ENCODE measurements around the gene POLR3K. TPM values are rescaled to one million over a fixed set of nuclear protein-coding genes. Genes with fewer than 3 reads are reported as not detected.

POLR3K gene
- total RNA-seq, 1 experiment from 2014 or later, result 30.2 TPM

DNA sequence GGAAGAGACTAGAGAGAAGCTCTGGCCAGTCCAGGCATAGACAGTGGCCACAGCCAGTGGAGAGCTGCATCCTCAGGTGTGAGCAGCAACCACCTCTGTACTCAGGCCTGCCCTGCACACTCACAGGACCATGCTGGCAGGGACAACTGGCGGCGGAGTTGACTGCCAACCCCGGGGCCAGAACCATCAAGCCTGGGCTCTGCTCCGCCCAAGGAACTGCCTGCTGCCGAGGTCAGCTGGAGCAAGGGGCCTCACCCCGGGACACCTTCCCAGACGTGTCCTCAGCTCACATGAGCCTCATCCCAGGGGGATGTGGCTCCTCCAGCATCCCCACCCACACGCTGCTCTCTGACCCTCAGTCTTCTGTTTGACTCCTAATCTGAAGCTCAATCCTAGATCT lies 15.8 kb upstream of the POLR3K start:
- no peak overlapping the region for H2AFZ ChIP-seq (ENCODE audit: low read length)
- no TSS peak for BruUV-seq (replicated peaks)
- H3K79me2 ChIP-seq (ENCODE audit: low read length), result peaks cover 22% of the 10 kb centered on the region
- CTCF ChIA-PET, result no interaction called here
- TF ChIP-seq, protein P1, sequence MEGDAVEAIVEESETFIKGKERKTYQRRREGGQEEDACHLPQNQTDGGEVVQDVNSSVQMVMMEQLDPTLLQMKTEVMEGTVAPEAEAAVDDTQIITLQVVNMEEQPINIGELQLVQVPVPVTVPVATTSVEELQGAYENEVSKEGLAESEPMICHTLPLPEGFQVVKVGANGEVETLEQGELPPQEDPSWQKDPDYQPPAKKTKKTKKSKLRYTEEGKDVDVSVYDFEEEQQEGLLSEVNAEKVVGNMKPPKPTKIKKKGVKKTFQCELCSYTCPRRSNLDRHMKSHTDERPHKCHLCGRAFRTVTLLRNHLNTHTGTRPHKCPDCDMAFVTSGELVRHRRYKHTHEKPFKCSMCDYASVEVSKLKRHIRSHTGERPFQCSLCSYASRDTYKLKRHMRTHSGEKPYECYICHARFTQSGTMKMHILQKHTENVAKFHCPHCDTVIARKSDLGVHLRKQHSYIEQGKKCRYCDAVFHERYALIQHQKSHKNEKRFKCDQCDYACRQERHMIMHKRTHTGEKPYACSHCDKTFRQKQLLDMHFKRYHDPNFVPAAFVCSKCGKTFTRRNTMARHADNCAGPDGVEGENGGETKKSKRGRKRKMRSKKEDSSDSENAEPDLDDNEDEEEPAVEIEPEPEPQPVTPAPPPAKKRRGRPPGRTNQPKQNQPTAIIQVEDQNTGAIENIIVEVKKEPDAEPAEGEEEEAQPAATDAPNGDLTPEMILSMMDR (conservative IDR thresholded peaks at IDR 0.05; ENCODE audit: low read depth, low read length), result no peak
- TF ChIP-seq EZH2 (IDR thresholded peaks at IDR 0.05; ENCODE audit: low read length, unreplicated experiment) (no peak), EZH2phosphoT487 (IDR thresholded peaks at IDR 0.05; ENCODE audit: borderline replicate concordance, low read length) (no peak)
- no peak overlapping the region for H3K4me3 ChIP-seq (ENCODE audit: low read length)
- ATAC-seq (no peak), DNase-seq (no peak)
- H3K36me3 ChIP-seq (ENCODE audit: low read depth, low read length), result no peaks in the 10 kb centered on the region
- no peaks in the 10 kb centered on the region for H4K20me1 ChIP-seq (ENCODE audit: low read length)
- no peaks in the 10 kb centered on the region for H3K9me2 ChIP-seq (replicated peaks; ENCODE audit: low read length)
- H3K9ac ChIP-seq (ENCODE audit: low read length), result no peak overlapping the region
- H3K4me1 ChIP-seq (ENCODE audit: insufficient read depth, low read length), result peaks cover 26% of the 10 kb centered on the region
- H3F3A ChIP-seq (ENCODE audit: low read length, unreplicated experiment), result no peaks in the 10 kb centered on the region
- no peak overlapping the region for H3K27ac ChIP-seq (ENCODE audit: low read length)
- H3K9me3 ChIP-seq (ENCODE audit: low read length), result no peaks in the 10 kb centered on the region
- no peaks in the 10 kb centered on the region for H3K27me3 ChIP-seq (ENCODE audit: low read length)
- H3K4me2 ChIP-seq (ENCODE audit: low read length), result no peak overlapping the region
- intact Hi-C loops (cut with micrococcal nuclease), result no loop called here
- POLR2A ChIA-PET (ENCODE audit: unreplicated experiment), result no interaction called here

GRCh38 chr16:67884-68789 lies 14.7 kb upstream of the POLR3K start:
- CTCF ChIA-PET, result no interaction called here
- no TSS peak for BruUV-seq (replicated peaks)
- Histone ChIP-seq H3K27me3 (ENCODE audit: low read length) (no peaks in the 10 kb centered on the region), H4K20me1 (ENCODE audit: low read length) (no peaks in the 10 kb centered on the region), H3K9me3 (ENCODE audit: low read length) (no peaks in the 10 kb centered on the region), H3K9ac (ENCODE audit: low read length) (no peak overlapping the region), H3K27ac (ENCODE audit: low read length) (no peak overlapping the region), H3K4me1 (ENCODE audit: insufficient read depth, low read length) (peaks cover 26% of the 10 kb centered on the region), H3K4me3 (ENCODE audit: low read length) (no peak overlapping the region), H3K9me2 (replicated peaks; ENCODE audit: low read length) (no peaks in the 10 kb centered on the region), H3K36me3 (ENCODE audit: low read depth, low read length) (no peaks in the 10 kb centered on the region), H3F3A (ENCODE audit: low read length, unreplicated experiment) (no peaks in the 10 kb centered on the region), H3K4me2 (ENCODE audit: low read length) (no peak overlapping the region), H2AFZ (ENCODE audit: low read length) (no peak overlapping the region), H3K79me2 (ENCODE audit: low read length) (peaks cover 22% of the 10 kb centered on the region)
- TF ChIP-seq EZH2phosphoT487 (IDR thresholded peaks at IDR 0.05; ENCODE audit: borderline replicate concordance, low read length) (no peak), EZH2 (IDR thresholded peaks at IDR 0.05; ENCODE audit: low read length, unreplicated experiment) (no peak)
- TF ChIP-seq, protein P1 (conservative IDR thresholded peaks at IDR 0.05; ENCODE audit: low read depth, low read length), result no peak
- ATAC-seq (no peak), DNase-seq (no peak)
- intact Hi-C loops (cut with micrococcal nuclease), result no loop called here
- POLR2A ChIA-PET (ENCODE audit: unreplicated experiment), result no interaction called here

DNA sequence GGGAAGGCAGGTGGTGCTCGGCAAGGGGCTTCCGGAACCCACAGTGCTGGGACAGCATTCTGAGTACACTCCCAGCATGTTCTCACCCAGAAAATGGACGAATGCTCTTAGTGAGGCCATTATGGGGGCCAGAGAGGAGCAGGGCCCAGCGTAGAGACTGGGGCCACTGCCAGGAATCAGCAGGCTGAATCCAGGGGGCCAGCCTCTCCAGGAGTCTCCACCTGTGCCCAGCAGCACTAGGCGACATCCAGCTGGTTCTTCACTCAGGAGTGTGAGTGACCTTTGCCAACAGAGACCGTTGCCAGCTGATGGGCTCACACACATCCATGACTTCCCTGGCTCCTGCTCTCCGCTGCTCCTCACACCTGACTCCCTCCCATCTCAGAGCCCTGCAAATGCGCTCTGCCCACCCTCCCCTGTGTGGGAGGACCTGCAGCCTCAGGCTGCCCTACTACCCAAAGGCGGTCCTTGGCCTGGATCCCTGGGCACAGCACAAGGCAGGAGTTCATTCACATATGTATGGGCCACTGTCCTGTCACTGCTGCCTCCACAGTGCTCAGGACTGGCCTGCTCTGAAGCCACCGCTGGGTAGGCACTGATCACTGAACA lies 13.9 kb upstream of the POLR3K start:
- no peaks in the 10 kb centered on the region for H3K9me2 ChIP-seq (replicated peaks; ENCODE audit: low read length)
- peaks cover 20% of the 10 kb centered on the region for H3K4me1 ChIP-seq (ENCODE audit: insufficient read depth, low read length)
- no peaks in the 10 kb centered on the region for H3F3A ChIP-seq (ENCODE audit: low read length, unreplicated experiment)
- no peak overlapping the region for H2AFZ ChIP-seq (ENCODE audit: low read length)
- no peaks in the 10 kb centered on the region for H3K9me3 ChIP-seq (ENCODE audit: low read length)
- H3K27ac ChIP-seq (ENCODE audit: low read length), result no peak overlapping the region
- ATAC-seq, result no peak
- intact Hi-C loops (cut with micrococcal nuclease), result no loop called here
- ChIA-PET POLR2A (ENCODE audit: unreplicated experiment) (no interaction called here), CTCF (no interaction called here)
- H3K4me2 ChIP-seq (ENCODE audit: low read length), result no peak overlapping the region
- no peak overlapping the region for H3K4me3 ChIP-seq (ENCODE audit: low read length)
- peaks cover 22% of the 10 kb centered on the region for H3K79me2 ChIP-seq (ENCODE audit: low read length)
- H3K27me3 ChIP-seq (ENCODE audit: low read length), result no peaks in the 10 kb centered on the region
- H3K36me3 ChIP-seq (ENCODE audit: low read depth, low read length), result no peaks in the 10 kb centered on the region
- TF ChIP-seq, protein P1 (conservative IDR thresholded peaks at IDR 0.05; ENCODE audit: low read depth, low read length), result no peak
- TF ChIP-seq EZH2 (IDR thresholded peaks at IDR 0.05; ENCODE audit: low read length, unreplicated experiment) (no peak), EZH2phosphoT487 (IDR thresholded peaks at IDR 0.05; ENCODE audit: borderline replicate concordance, low read length) (no peak)
- no peak overlapping the region for H3K9ac ChIP-seq (ENCODE audit: low read length)
- BruUV-seq (replicated peaks), result no TSS peak
- H4K20me1 ChIP-seq (ENCODE audit: low read length), result no peaks in the 10 kb centered on the region
- no peak for DNase-seq

All from PC-3 (cell line).